ENCODE data around the gene MRFAP1L1. TPM values are rescaled to one million over a fixed set of nuclear protein-coding genes. Genes with fewer than 3 reads are reported as not detected.

MRFAP1L1 gene
- total and polyA plus RNA-seq, 8 donors: 12.4 to 39.8 (median 21.5) TPM

- H3K4me1 ChIP-seq: no peaks in the 10 kb centered on the region
- 82% methylated on average over 24 of the region's 24 CpGs for WGBS, 2 donors
- no peak overlapping the region for H3K27ac ChIP-seq
- DNase-seq (no peak), FAIRE-seq (no peak), ATAC-seq (no peak)
- no peak overlapping the region for H3K4me3 ChIP-seq
- H3K36me3 ChIP-seq: no peaks in the 10 kb centered on the region
- H3K9me3 ChIP-seq: no peaks in the 10 kb centered on the region
- no peaks in the 10 kb centered on the region for H3K27me3 ChIP-seq
- intact Hi-C loops (cut with DNase I): no loop called here
- no peak for TF ChIP-seq CTCF (IDR thresholded peaks at IDR 0.05)
These were observed 21.5 kb downstream of the MRFAP1L1 start for GRCh38 chr4:6687947-6688878.

GRCh38 chr4:6686104-6686787 is 23.4 kb downstream of the MRFAP1L1 start:
- 64 to 71% methylated on average over 4 of the region's 4 CpGs for WGBS, 2 donors
- no peaks in the 10 kb centered on the region for H3K4me1 ChIP-seq

GRCh38 chr4:6684656-6685055 is 25.0 kb downstream of the MRFAP1L1 start:
- Histone ChIP-seq H3K4me1 (no peaks in the 10 kb centered on the region), H3K4me3 (no peak overlapping the region), H3K27ac (no peak overlapping the region), H3K36me3 (no peaks in the 10 kb centered on the region), H3K27me3 (no peaks in the 10 kb centered on the region), H3K9me3 (no peaks in the 10 kb centered on the region)
- intact Hi-C loops (cut with DNase I): no loop called here
- 83 to 84% methylated on average over 11 of the region's 11 CpGs for WGBS, 2 donors
- ATAC-seq: no peak
- TF ChIP-seq CTCF (IDR thresholded peaks at IDR 0.05): no peak
- FAIRE-seq: no peak
- DNase-seq: no peak

More at GRCh38 chr4:6686104-6686787, 23.4 kb downstream of the MRFAP1L1 start:
- DNase-seq: peak in 1 of 6 donors; percentile 24
- no peak for TF ChIP-seq CTCF (IDR thresholded peaks at IDR 0.05)
- intact Hi-C loops (cut with DNase I): no loop called here
- Histone ChIP-seq H3K4me3 (no peak overlapping the region), H3K27ac (no peak overlapping the region), H3K9me3 (no peaks in the 10 kb centered on the region), H3K36me3 (no peaks in the 10 kb centered on the region), H3K27me3 (no peaks in the 10 kb centered on the region)
- no peak for ATAC-seq
- FAIRE-seq: no peak

- H3K4me1 ChIP-seq: no peaks in the 10 kb centered on the region
- H3K36me3 ChIP-seq: no peaks in the 10 kb centered on the region
- intact Hi-C loops (cut with DNase I): no loop called here
- TF ChIP-seq CTCF (IDR thresholded peaks at IDR 0.05): no peak
- no peaks in the 10 kb centered on the region for H3K9me3 ChIP-seq
- DNase-seq (no peak), ATAC-seq (no peak), FAIRE-seq (no peak)
- H3K27me3 ChIP-seq: no peaks in the 10 kb centered on the region
- no peak overlapping the region for H3K27ac ChIP-seq
- 72 to 83% methylated on average over 11 of the region's 11 CpGs for WGBS, 2 donors
- no peak overlapping the region for H3K4me3 ChIP-seq
These were observed 26.6 kb downstream of the MRFAP1L1 start for GRCh38 chr4:6682862-6683590.
